Liver (tissue), 3 donors: ENCODE measurements around the gene KRTAP22-1.

ENCODE experiments used
- CTCF ChIP-seq: fragments of 150-350 bp; IDR thresholded peaks from 2 replicates; pipeline ENCODE4 v1.5.1; 2017; ENCODE audit warnings: improper control_type of control experiment, low read depth, low read length; ENCODE audit not compliant: missing input control
- EGR1 ChIP-seq, 2 donors: IDR thresholded peaks; 2 replicates each; pipeline ENCODE4 v1.6.1; 2016 to 2018; ENCODE audit warnings: antibody characterized with exemption in 2 of 2, low read depth in 2 of 2
- JUND ChIP-seq, 2 donors: IDR thresholded peaks; 2 replicates each; pipeline ENCODE4 v1.6.1; 2016; ENCODE audit warnings: antibody characterized with exemption in 2 of 2
- RAD21 ChIP-seq, 2 donors: IDR thresholded peaks; 2 replicates each; pipeline ENCODE4 v1.6.1; 2016; ENCODE audit warnings: antibody characterized with exemption in 2 of 2, mild to moderate bottlenecking in 2 of 2
- RXRA ChIP-seq, 2 donors: IDR thresholded peaks; 2 replicates each; pipeline ENCODE4 v1.6.1; 2017 to 2018; ENCODE audit warnings: antibody characterized with exemption in 2 of 2, mild to moderate bottlenecking in 1 of 2
- TAF1 ChIP-seq: conservative IDR thresholded peaks from 2 replicates; pipeline ENCODE4 v1.6.1; 2016; ENCODE audit warnings: antibody characterized with exemption, mild to moderate bottlenecking
- TF ChIP-seq, protein P1 (sequence below): IDR thresholded peaks from 2 replicates; pipeline ENCODE4 v1.6.1; 2016; ENCODE audit warnings: antibody characterized with exemption
- donor health status: healthy.
- donor health status: healthy.

GRCh38 chr21:30612132-30612531 lies 11.2 kb downstream of the KRTAP22-1 start:
- TF ChIP-seq CTCF: no peak
- no peak for TF ChIP-seq TAF1
- TF ChIP-seq, protein P1, sequence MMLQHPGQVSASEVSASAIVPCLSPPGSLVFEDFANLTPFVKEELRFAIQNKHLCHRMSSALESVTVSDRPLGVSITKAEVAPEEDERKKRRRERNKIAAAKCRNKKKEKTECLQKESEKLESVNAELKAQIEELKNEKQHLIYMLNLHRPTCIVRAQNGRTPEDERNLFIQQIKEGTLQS: no peak
- no peak for TF ChIP-seq RAD21 (IDR thresholded peaks at IDR 0.05)
- TF ChIP-seq EGR1 (IDR thresholded peaks at IDR 0.05; ENCODE audit: low read depth in 2 of 2): no peak
- TF ChIP-seq JUND (IDR thresholded peaks at IDR 0.05): no peak
- TF ChIP-seq RXRA (IDR thresholded peaks at IDR 0.05): no peak
